Parathyroid adenoma (tissue), 2 donors: Measurements from ENCODE around the gene BEND3.

Experiments
- H2AFZ ChIP-seq: fragments of 300-600 bp; sonication (generic); one replicate; pipeline ENCODE4 v1.7.0; 2017; ENCODE audit warnings: antibody characterized with exemption, mild to moderate bottlenecking
- H3K27ac ChIP-seq: fragments of 300-600 bp; sonication (generic); one replicate; pipeline ENCODE4 v1.7.0; 2017
- H3K27me3 ChIP-seq: fragments of 300-600 bp; sonication (generic); one replicate; pipeline ENCODE4 v1.7.0; 2017; ENCODE audit warnings: low read length; ENCODE audit not compliant: control insufficient read depth, insufficient read depth
- H3K36me3 ChIP-seq: fragments of 300-600 bp; sonication (generic); one replicate; pipeline ENCODE4 v1.7.0; 2017; ENCODE audit warnings: low read length; ENCODE audit not compliant: control insufficient read depth, insufficient read depth
- H3K4me1 ChIP-seq: fragments of 300-600 bp; sonication (generic); one replicate; pipeline ENCODE4 v1.7.0; 2017; ENCODE audit warnings: control low read depth
- H3K4me2 ChIP-seq: fragments of 300-600 bp; sonication (generic); one replicate; pipeline ENCODE4 v1.7.0; 2017; ENCODE audit warnings: low read length
- H3K4me3 ChIP-seq: fragments of 300-600 bp; sonication (generic); one replicate; pipeline ENCODE4 v1.7.0; 2017; ENCODE audit warnings: low read depth, low read length
- H3K79me2 ChIP-seq: fragments of 300-600 bp; sonication (generic); one replicate; pipeline ENCODE4 v1.7.0; 2017; ENCODE audit warnings: control low read depth
- H3K9ac ChIP-seq: fragments of 300-600 bp; sonication (generic); one replicate; pipeline ENCODE4 v1.7.0; 2017; ENCODE audit warnings: mild to moderate bottlenecking
- H3K9me3 ChIP-seq: fragments of 300-600 bp; sonication (generic); one replicate; pipeline ENCODE4 v1.7.0; 2017; ENCODE audit warnings: low read length; ENCODE audit not compliant: control insufficient read depth
- TF ChIP-seq, protein P1 (sequence below): fragments of 300-600 bp; sonication (generic); IDR thresholded peaks from one replicate; pipeline ENCODE4 v1.7.0; 2017; ENCODE audit warnings: antibody characterized with exemption, mild to moderate bottlenecking
- donor health status: primary hyperparathyroidism.

BEND3 gene

DNA sequence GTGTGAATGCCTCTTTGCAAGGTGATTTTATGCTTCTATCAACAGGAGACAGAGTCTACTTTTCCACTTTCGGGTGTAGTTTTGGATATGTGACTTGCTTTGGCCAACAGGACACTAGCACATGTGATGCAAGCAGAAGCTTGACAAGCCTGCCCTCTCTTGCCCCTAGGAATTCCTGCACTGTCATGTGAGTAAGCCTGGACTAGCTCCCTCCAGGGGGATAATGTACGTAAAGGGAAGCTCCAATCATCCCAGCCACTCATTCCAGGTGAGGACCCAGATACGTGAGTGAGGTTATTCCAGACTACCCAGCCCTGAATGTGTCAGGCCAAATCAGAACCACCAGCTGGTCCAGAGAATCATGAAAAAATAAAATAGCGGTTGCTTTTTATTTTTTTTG is 33.3 kb downstream of the BEND3 start:
- no peaks in the 10 kb centered on the region for H3K27me3 ChIP-seq
- H3K4me2 ChIP-seq = no peak overlapping the region
- no peak overlapping the region for H3K27ac ChIP-seq
- no peaks in the 10 kb centered on the region for H3K79me2 ChIP-seq
- H3K36me3 ChIP-seq = no peaks in the 10 kb centered on the region
- no peak overlapping the region for H2AFZ ChIP-seq
- TF ChIP-seq, protein P1, sequence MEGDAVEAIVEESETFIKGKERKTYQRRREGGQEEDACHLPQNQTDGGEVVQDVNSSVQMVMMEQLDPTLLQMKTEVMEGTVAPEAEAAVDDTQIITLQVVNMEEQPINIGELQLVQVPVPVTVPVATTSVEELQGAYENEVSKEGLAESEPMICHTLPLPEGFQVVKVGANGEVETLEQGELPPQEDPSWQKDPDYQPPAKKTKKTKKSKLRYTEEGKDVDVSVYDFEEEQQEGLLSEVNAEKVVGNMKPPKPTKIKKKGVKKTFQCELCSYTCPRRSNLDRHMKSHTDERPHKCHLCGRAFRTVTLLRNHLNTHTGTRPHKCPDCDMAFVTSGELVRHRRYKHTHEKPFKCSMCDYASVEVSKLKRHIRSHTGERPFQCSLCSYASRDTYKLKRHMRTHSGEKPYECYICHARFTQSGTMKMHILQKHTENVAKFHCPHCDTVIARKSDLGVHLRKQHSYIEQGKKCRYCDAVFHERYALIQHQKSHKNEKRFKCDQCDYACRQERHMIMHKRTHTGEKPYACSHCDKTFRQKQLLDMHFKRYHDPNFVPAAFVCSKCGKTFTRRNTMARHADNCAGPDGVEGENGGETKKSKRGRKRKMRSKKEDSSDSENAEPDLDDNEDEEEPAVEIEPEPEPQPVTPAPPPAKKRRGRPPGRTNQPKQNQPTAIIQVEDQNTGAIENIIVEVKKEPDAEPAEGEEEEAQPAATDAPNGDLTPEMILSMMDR = no peak
- no peak overlapping the region for H3K4me3 ChIP-seq
- no peak overlapping the region for H3K9ac ChIP-seq
- H3K9me3 ChIP-seq = no peaks in the 10 kb centered on the region
- H3K4me1 ChIP-seq = no peaks in the 10 kb centered on the region

DNA sequence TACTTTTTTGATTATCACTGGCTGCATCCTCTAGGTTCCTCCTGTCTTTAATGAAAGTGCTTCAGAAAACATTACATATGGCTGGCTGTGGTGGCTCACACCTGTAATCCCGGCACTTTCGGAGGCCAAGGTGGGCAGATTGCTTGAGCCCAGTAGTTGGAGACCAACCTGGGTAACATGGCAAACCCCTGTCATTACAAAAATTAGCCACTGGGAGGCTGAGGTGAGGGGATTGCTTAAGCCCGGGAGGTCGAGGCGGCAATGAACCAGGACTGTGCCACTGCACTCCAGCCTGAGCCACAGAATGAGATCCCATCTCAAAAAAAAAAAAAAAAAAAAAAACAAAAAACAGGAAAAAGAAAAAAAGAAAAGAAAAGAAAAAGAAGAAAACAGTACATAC is 35.3 kb downstream of the BEND3 start:
- Histone ChIP-seq H3K9me3 (no peaks in the 10 kb centered on the region), H3K4me1 (no peaks in the 10 kb centered on the region), H3K4me3 (no peak overlapping the region), H3K9ac (no peak overlapping the region), H3K4me2 (no peak overlapping the region), H3K79me2 (no peaks in the 10 kb centered on the region), H3K27me3 (no peaks in the 10 kb centered on the region), H3K27ac (no peak overlapping the region), H3K36me3 (no peaks in the 10 kb centered on the region), H2AFZ (no peak overlapping the region)
- TF ChIP-seq, protein P1 = no peak

DNA sequence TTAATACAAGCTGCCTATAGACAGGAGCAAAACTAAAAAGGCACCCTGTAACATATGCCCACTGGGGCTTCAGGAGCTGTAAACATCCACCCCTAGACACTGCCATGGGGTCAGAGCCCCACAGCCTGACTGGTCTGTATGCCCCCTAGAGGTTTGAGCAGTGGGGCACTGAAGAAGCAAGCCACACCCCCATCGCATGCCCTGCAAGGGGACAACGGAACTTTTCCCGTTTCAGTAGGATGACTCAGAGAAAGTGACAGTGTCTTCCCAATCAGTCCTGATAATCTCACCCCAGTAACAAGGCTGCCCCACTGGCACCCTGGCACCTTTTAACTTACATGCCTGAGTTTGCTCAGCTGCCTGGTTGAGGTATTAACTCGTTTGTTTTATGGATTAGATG is 35.9 kb downstream of the BEND3 start:
- TF ChIP-seq, protein P1 = no peak
- H3K36me3 ChIP-seq = no peaks in the 10 kb centered on the region
- H3K4me2 ChIP-seq = no peak overlapping the region
- H3K79me2 ChIP-seq = no peaks in the 10 kb centered on the region
- H3K9me3 ChIP-seq = no peaks in the 10 kb centered on the region
- H3K27ac ChIP-seq = no peak overlapping the region
- H3K4me3 ChIP-seq = no peak overlapping the region
- no peaks in the 10 kb centered on the region for H3K27me3 ChIP-seq
- H3K4me1 ChIP-seq = no peaks in the 10 kb centered on the region
- no peak overlapping the region for H3K9ac ChIP-seq
- H2AFZ ChIP-seq = no peak overlapping the region

DNA sequence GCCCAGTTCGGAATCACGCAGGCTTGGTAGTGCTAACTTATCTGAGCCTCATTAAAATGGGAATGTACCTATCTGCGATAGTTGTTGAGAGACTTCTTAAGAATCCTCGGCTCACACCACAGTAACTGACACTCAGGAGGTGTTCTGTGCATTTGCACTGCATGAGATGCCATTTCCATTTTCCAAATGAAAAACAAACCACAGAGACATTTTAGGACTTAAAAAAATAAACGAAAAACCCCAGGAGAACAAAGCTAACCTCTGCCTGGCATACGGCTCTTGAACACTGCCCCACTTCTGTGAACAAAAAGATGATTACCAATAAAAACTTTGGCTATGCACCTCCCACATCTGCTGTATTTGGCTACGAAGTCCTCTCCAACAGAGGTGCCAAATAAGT is 37.6 kb downstream of the BEND3 start:
- Histone ChIP-seq H3K36me3 (no peaks in the 10 kb centered on the region), H2AFZ (no peak overlapping the region), H3K9ac (no peak overlapping the region), H3K79me2 (no peaks in the 10 kb centered on the region), H3K27ac (no peak overlapping the region), H3K27me3 (no peaks in the 10 kb centered on the region), H3K4me1 (no peaks in the 10 kb centered on the region), H3K4me3 (no peak overlapping the region), H3K4me2 (no peak overlapping the region), H3K9me3 (no peaks in the 10 kb centered on the region)
- TF ChIP-seq, protein P1 = no peak

DNA sequence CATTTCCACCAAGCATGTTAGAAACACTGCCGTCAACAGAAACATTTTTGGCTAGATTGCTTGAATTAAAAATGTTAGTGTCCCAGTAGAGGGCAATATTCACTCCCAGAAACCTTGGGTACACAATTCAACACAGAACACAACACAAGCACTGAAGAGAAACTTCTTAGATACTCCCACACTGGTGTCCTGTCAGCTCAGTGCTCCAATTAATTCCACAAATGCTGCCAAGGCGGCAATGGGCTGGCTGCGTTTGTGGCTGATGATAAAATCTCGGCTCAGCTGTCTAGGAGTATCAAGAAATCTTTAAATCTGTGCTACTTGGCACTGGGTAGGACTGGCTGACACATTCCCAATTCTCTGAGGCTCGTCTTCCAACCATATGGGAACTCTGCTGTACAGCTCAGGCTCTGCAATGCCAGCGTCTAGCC is 39.3 kb downstream of the BEND3 start:
- H3K9ac ChIP-seq = no peak overlapping the region
- H3K4me1 ChIP-seq = no peaks in the 10 kb centered on the region
- H3K4me2 ChIP-seq = no peak overlapping the region
- H3K9me3 ChIP-seq = no peaks in the 10 kb centered on the region
- no peak overlapping the region for H2AFZ ChIP-seq
- H3K4me3 ChIP-seq = no peak overlapping the region
- no peaks in the 10 kb centered on the region for H3K27me3 ChIP-seq
- no peak overlapping the region for H3K27ac ChIP-seq
- H3K79me2 ChIP-seq = no peaks in the 10 kb centered on the region
- no peaks in the 10 kb centered on the region for H3K36me3 ChIP-seq
- TF ChIP-seq, protein P1 = no peak
